GM21529 (cell line): ENCODE measurements around the gene GAB1.
A peak's percentile ranks its signal among the peaks of the same experiment; 100 is the strongest.

Experiments
- ATAC-seq: cut with Tn5 transposase; IDR thresholded peaks from one replicate; pipeline ENCODE4 v1.9.1; 2021; ENCODE audit not compliant: unreplicated experiment

The GAB1 gene

DNA sequence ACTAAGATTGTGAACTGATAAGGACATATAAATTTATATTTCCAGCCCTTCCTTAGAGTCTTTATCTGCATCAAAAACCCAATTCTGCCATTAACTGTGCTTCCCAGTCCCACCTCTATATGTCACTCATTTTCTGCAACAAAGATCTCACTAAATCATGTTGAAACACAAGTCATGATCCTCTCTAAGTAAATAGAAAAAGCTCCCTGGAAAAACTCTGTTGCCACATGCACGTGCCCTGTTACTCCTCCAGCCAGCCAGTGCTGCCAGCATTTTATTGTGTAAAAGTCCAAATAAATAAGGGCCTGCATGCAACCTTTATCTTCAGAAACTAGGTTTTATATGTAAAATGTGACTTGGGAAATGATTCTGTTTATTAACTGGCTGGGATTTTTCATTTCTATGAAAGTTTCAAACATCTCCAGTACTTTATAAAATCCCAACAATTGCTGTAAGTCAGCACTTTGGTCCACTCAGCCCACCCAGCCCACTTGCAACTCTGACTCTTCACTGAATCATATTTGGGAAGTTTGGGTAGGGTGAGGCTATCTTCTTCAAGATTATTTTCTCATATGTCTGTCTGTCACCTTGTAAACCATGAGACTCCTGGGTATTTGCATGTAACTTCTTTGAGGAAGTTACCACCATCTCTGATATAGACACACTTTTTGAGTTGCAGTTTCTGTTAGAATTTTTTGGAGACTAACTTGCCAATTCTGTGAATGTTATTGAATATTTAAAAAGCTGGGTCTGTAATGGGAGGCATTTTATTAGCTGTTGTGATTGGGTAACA, 136.9 kb downstream of the GAB1 start:
- peak; percentile 80 for ATAC-seq

DNA sequence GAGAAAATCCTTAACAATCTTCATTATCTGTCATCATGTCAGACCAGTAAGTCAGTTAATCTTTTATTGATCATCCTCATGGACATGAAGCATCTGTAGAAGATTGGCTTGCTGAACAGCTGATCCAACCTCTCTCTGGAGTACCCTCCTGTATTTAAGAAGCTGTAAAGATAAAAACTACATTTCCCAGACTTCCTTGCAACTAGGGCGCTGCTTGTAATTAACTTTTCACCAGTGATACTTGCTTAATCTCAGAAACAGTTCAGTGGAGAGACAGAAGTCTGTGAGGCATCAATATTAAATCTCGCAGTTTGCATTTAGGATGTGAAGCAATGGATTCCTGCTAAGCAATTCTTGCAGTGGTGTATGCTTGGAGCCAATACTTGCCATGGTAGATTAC, 140.8 kb downstream of the GAB1 start:
- no peak for ATAC-seq

DNA sequence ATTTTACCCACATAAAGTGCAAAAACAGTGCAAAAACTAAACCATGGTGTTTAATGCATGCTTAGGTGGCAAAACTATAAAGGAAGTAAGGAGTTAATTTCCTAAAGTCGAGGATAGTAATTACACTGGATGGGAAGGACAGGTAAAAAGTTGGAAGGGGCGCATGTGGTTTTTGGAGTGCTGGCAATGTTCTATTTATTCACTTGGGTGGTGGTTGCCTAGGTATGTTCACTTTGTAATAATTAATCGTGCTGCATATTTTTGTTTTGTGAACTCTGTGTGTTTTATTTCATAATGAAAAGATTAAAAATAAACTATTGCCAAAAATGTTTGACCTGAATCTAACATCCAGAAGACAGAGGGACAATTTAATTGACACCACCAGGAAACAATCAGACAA, 144.7 kb downstream of the GAB1 start:
- ATAC-seq, result no peak

DNA sequence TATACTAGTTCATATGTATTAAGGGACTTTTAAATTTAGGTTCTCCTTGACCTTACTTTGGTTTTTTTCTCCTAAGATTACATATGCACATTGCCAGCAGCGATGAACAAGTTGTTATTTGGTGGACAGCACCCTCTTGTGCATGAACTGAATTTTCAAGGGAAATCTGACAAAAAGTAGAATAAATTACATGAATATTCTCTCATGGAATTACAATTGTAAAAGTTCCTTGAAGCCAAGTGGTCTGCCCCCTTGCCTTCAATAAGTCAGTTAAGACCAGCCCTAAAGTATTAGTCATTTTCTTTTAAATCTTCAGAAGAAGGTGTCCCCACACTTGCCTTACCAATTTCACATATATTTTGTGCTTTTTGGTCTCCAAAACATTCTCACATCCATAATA, 146.2 kb downstream of the GAB1 start:
- ATAC-seq, result peak; percentile 59

DNA sequence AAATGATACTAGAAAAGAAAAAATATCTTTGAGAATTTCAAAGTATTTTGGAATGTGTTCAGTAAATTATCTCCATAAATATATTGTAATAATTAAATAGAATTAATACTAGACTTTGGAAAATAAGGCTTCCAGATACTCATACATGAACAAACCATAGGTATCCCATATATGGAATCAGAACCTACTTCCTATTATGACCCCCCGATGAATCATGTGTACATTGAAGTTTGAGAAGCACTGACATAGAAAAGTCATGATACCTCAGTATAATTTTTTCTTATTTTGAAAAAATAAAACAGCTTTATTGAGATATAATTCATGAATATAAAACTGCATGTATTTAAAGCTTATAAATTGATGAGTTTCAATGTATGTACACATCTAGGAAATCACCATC, 149.6 kb downstream of the GAB1 start:
- no peak for ATAC-seq

DNA sequence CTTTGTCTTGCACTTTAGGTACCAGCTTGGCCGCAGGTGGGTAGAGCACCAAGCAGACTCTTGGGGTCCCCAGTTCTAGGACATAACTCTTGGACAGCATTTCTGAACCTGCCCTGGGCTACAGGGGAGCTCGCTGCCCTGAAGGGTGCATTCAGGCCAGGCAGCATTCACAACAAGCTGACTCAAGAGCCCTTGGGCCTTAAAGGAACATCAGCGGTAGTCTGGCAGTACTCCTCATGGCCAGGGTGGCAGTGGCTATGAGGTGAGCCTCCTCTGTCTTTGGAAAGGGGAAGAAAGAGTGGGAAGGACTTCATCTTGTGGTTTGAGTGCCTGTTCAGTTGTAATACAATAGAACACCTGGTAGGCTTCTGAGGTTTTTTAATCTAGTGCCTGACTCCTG, 152.0 kb downstream of the GAB1 start:
- no peak for ATAC-seq

DNA sequence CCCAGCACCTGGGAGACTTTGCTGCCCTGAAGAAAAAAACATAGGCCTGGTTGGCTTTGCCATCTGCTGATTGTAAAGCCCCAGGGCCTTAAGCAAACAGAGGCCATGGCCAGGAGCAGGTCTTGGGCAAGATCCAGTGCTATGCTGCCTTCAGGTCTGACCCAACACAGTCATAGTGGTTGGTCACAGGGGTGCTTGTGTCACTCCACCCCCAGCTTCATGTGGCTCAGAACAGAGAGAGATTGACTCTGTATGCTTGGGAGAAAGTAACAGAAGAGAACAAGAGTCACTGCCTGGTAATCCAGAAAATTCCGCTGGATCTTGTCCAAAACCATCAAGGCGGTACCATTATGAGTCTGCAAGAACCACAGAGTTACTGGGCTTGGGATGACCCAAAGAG, 152.4 kb downstream of the GAB1 start:
- no peak for ATAC-seq

DNA sequence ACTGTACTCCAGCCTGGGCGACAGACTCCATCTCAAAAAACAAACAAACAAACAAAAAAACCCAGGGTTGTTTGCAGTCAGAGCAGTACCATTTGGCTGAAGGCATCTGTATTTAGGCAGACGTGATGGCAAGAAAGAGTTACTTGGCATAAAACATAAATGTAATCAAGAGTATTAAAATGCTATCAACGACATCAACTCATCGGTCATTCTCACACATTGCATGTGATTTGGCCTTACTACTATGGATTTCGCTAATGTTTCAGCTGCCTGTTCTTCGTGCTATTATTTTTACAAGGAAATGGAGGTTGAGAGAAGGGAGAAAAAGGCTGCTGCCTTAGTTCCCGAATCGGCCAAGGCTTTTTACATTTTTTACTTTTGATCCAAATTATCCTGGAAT, 161.3 kb downstream of the GAB1 start:
- ATAC-seq, result no peak

DNA sequence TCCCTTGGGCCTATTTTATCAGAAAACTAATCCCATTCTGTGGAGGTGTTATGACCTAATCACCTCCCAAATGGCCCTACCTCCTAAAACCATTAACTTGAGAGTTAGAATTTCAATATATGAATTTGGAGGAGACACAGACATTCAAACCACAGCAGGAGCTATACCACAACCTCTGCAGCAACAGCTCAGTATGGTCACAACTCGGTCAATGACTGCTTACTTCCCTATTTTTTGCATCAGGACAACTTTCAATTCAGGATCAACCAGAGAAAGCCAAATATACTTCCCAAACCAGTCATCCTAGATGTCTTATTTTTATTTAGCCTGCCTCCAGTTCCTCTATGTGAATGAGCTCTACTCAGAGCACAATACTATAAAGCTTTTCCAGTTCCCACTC, 165.6 kb downstream of the GAB1 start:
- ATAC-seq, result no peak

DNA sequence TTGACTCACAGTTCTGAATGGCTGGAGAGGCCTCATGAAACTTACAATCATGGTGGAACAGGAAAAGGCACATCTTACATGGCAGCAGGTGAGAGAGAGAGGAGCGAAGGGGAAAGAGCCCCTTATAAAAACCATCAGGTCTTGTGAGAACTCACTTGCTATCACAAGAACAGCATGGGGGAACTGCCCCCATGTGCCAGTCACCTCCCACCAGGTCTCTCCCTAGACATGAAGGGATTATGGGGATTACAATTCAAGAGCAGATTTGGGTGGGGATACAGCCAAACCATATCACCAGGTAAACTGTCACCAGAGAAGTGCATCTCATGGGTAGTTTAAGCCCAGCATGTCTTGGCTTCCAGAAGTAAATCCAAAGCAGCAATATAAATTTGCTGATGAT, 169.4 kb downstream of the GAB1 start:
- no peak for ATAC-seq

DNA sequence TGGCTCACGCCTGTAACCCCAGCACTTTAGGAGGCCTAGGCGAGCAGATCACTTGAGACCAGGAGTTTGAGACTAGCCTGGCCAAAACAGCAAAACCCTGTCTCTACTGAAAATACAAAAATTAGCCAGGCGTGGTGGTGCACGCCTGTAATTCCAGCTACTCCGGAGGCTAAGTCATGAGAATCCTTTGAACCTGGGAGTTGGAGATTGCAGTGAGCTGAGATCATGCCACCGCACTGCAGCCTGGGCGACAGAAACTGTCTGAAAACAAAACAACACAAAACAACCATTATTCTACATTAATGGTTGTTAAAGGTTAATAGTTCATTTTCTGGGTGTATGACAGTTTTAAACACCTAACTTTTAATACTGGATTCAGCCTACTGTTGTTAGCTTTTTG, 175.2 kb downstream of the GAB1 start:
- ATAC-seq, result no peak

DNA sequence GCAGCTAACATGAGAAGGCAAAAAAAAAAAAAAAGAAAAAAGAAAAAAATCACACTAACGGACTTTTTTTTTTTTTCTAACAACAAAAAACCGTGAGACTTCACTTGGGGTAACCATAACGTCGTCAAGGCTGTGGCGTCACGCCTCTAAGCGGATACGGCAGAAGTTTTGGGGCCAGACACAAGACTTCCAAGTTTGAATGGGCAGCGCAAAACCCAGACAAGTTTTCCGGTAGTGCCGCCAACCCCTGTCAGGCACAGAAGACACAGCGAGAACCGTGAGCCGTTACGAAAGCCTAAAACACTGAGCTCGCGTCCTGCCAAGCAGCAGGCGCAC, 176.3 kb downstream of the GAB1 start:
- ATAC-seq, result peak; percentile 32

DNA sequence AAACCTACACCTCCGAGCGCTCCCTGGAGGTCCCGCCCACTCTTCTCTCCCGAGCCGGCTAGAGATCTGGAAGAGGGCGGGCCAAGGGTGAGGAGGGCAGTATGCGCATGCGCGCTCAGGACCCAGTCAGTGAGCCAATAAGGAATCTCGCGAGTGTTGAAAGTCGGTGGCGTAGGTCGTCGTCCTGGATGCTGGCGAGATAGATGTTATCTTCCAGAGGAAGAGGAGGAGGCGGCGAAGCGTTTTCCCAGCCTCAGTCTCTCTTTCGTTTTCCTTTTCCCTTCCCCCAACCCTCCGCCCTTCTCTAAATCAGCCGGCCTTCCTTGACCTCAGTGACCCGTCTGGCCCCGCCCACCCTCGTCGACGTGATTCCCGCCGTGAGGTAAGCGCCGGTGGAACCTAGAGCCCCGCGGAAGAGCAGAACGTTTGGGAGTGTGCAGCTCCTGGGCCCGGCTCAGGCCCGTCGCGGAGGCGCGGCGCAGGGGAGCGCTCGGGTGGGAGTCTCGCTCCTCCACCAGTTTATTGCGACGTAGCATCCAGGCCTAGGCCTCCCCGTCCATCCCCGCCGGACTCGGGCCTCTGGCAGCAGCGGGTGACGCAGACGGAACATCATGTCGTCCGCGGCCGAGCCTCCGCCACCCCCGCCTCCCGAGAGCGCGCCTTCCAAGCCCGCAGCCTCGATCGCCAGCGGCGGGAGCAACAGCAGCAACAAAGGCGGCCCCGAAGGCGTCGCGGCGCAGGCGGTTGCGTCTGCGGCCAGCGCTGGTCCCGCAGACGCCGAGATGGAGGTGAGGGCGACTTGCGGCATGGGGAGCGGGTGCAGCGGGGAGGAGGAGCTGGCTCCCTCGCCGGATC, 176.9 kb downstream of the GAB1 start, which contains the start of gene SMARCA5:
Gene SMARCA5, plus strand, starts transcription at position 389 of the 855 bp plus-strand sequence. Its CDS starts 223 bp downstream, at position 612.
- peak; percentile 82 for ATAC-seq

DNA sequence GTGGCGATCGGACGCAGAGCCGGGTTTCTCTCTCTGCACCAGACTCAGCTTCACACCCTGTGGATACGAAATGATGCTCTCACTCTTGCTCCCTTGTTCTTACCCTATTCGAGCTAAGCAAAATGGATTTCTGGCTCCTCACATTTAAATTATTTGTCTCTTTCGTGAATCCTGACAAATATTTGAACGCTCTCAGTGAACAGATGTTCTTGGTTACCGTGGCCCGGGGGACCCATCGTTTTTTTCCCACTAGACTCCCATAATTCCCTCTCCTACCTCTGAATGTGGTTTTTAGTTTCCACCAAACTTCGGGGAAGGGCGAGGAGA, 177.5 kb downstream of the GAB1 start:
- no peak for ATAC-seq

DNA sequence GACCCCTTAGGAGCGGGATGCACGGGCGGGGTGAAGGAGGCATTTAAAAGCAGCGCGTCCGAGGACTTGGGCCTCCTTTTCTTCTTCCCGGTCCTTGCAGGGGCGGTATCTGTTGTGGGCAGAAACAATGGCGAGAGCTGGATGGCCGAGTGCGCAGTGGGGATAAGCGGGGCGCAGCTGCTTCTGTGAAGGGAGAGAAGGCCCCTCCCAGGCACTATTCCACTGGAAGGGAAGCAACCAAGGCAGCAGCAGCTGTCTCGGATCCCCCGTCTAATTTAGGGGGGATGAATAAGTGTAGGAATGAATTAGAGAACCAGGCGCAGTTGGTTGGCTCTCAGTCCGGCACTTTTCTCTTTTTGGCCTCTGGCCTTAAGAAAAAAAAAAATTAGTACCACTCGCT, 177.8 kb downstream of the GAB1 start:
- ATAC-seq, result no peak

DNA sequence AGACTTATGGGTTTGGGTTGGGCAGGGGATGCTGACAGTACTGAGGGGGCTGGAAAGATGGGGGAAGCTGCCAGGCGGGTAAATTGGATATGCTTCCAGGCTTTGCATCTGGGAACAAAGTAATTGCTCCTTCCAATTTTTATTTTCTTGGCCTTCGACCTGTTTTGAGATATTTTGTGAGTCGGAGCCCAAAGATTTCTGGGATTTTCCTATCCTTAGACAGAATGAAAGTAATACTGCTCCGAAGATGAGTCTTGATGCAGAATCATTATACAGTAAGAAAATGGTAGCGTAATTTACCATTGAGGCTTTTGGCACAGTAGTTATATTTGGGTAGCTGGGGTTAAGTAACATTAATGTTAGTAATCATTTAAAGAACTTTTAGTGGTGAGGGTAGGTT, 178.2 kb downstream of the GAB1 start:
- ATAC-seq, result no peak

DNA sequence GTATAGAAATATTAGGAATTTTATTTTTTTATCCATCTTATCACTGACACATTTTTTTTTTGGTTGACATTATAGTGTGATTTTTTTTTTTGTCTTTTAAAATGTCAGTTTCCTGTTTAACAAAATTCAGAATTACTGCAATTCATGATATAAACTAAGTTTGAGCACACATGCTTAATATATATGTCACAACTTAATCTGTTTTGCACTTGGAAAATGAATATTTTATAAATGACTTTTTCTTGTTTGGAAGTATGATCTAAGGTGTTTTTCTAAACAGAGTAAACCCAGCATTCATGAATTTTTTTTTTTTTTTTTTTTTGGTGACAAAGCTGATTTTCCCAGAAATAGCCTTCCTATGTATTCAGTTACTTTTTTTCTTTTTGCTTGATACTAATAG, 179.2 kb downstream of the GAB1 start:
- ATAC-seq, result no peak

DNA sequence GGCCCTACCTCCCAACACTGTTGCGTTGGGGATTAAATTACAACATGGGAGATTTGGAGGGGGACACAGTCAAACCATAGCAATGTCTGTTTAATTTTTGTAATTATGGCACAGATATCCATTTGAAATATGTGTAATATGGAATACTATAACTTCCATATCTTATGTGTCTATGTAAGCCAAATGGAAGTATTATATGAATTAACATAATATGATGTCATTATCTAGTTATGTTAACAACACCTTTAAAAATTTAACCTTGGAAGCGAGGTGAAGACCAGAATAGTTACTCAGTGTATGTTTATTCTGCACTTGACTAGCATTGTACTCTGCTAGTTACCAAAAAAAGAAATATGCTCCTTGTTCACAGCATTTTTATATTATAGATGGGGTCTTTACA, 181.1 kb downstream of the GAB1 start:
- ATAC-seq, result no peak
